HG03095 (cell line): Measurements from ENCODE around the gene POFUT1.

Experiments
- ATAC-seq: cut with Tn5 transposase; IDR thresholded peaks from one replicate; pipeline ENCODE4 v1.9.1; 2021; ENCODE audit warnings: moderate library complexity; ENCODE audit not compliant: unreplicated experiment

POFUT1 gene

GRCh38 chr20:32205843-32206759 is 1.6 kb upstream of the POFUT1 start:
- ATAC-seq = no peak

DNA sequence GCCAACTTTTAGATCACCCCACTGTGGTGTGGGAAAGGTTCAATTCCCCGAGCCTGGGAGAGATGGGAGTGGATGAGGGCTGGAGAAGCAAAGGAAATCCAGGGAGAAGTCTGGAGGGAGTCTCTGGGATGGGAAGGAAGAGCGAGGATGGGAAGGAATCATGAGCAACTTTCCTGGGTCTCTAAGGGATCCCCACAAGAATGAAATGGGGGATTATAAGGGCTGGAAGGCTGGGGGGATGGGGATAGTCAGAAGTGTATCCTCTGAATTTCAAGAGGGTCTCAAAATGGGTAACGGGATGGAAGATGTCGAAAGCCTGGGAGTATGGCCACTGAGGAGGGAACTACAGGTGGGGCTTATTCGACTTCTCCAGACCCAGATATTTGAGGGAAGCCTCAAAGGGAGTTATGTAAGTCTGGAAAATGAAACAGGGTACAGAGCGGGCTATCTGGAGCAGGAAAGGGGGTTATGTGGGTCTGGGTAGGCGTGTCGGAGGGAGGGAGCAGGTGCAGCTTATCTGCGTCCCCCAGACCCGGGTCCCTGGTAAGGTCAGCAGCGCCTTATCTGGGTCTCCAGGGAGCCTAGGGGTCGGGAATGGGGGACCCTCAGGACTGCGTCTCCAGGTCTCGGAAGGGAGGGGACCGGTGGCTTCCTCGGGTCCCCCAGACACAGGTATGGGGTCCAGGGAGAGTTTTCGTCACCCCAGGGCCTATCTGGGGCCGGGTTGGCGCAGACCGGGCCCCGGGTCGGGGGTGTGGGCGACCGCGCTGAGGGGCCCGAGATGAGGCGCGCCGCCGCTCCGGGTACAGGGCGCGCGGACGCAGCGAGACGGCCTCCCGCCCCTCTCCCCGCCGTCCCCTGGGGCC is 687 bp upstream of the POFUT1 start:
- ATAC-seq = peak; percentile 5

- no peak for ATAC-seq
Measured at GRCh38 chr20:32208499-32209154, 947 bp downstream of the POFUT1 start.

GRCh38 chr20:32209850-32210605 is 2.3 kb downstream of the POFUT1 start:
- no peak for ATAC-seq

- no peak for ATAC-seq
Measured at GRCh38 chr20:32213870-32214269, 6.2 kb downstream of the POFUT1 start.

DNA sequence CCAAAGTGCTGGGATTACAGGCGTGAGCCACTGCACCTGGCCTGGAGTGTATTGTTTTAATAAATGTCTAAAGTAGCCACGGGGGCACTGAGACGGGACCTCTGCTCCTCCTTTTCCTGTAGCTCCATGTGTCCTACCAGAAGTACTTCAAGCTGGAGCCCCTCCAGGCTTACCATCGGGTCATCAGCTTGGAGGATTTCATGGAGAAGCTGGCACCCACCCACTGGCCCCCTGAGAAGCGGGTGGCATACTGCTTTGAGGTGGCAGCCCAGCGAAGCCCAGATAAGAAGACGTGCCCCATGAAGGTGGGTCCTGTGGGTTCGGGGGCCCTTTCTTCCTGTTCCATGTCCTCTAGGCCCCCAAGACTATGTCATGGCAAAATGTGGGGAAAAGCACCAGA is 7.5 kb downstream of the POFUT1 start:
- ATAC-seq = no peak

GRCh38 chr20:32215729-32216128 is 8.0 kb downstream of the POFUT1 start:
- no peak for ATAC-seq

DNA sequence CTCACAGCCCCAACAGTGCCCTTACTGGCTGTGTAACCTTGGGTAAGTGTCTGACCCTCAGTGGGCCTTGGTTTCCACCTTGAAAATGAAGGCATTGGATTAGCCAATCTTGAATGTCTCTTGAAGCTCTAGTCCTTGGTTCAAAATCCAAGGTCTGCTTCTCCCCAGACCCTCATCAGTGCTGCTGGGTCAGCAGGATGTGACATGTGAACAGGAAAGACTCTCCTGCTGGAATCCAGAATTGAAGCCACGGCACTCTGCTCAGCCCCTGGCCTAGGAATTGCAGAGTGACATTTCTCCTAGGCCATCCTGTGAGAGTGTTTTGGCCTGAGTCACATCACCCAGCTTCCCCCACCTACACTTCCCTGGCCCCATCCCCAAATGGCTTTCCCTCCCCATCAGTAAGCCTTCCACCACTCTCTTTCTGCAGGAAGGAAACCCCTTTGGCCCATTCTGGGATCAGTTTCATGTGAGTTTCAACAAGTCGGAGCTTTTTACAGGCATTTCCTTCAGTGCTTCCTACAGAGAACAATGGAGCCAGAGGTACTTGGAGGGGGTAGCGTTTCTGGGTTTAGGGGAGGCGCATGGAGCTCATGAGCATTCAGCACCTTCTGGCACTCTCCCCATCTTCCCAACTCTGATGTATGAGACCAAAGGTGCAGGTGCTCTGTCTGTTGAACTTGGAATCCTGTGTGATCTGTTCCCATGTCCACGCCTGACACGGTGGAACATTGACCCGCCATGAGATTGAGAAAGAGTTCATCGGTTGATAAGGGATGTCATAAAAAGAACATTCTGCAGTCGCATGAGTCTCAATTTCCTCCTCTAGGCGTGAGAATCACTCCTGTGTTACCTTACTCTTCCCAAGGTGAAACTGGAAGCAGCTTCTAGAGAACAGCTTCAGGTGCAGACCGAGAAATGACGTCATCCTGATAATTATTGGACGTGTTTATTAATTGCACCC is 8.8 kb downstream of the POFUT1 start:
- no peak for ATAC-seq

- no peak for ATAC-seq
Measured at GRCh38 chr20:32218156-32218900, 10.6 kb downstream of the POFUT1 start.

DNA sequence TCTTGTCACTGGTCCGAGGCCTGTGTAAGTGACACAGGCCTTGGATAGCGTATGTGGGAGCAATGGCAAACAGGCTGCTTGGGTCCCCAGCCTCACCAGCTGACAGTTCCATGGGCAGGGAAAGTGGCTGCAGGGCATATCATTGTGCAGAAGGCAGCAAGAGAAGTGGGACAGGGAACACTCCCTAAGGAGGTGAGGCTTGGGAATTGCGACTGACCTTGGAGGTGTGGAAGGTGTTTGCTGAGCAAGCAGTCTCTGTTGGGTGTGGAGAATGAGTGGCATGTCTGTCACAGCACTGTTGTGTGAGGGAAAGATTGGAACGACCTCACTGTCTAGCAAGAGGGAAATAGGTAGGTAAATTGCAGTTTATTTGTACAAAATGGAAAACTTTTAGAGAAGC is 16.8 kb downstream of the POFUT1 start:
- ATAC-seq = no peak

- no peak for ATAC-seq
Measured at GRCh38 chr20:32226391-32226790, 18.7 kb downstream of the POFUT1 start.

DNA sequence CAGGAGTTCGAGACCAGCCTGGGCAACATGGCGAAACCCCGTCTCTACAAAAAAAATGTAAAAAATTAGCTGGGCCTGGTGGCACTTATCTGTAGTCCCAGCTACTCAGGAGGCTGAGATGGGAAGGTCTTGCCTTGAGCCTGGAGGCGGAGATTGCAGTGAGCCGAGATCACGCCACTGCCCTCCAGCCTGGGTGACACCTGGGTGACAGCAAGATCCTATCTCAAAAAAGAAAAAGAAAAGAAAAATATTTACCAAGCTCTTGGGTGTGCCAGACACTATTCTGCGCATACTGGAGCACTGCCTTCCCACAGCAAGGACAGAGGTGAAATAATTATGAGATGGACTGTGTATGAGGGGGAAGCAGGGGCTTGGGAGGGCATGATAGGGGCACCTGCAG is 19.6 kb downstream of the POFUT1 start:
- ATAC-seq = no peak

- no peak for ATAC-seq
Measured at GRCh38 chr20:32227744-32228688, 20.3 kb downstream of the POFUT1 start.

DNA sequence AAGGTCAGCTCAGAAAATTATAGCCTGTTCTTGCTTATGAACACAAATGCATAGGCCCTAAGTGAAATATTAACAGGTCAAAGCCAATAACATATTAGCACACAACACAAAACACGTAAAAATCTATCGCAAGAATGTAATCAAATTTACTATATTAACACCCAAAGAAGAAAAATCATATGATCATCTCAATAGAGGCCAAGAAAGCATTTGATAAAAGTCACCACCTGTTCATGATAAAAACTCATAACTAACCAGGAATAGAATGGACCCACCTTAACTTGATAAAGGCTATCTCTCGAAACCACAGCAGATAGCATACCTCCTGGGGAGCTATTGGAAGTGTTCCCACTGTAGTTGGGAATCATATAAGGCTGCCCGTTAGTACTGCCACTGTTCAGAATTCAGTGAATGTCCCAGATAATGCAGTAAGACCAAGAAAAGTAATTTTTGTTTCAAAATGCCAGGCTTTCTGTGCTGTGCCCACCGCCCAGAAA is 21.6 kb downstream of the POFUT1 start:
- no peak for ATAC-seq

GRCh38 chr20:32230707-32231106 is 23.0 kb downstream of the POFUT1 start:
- no peak for ATAC-seq

DNA sequence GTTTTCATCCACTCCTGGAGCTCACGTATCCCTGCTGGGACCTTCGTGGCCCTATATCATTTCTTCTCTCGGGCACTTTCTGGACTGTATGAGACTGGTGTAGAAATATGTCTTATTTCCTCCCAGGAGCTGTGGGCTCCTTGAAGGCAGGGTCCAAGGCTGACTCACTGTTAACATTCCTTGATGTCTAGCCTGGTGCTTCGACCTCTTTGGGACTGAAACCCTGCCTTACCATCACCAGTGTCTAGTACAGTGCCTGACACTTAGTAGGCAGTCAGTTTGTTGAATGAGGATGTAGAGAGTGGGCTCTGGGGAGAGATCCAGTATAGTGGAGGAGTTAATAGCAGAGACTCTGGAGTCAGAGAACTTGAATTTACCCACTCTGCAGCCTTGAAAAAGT is 23.6 kb downstream of the POFUT1 start:
- ATAC-seq = no peak

DNA sequence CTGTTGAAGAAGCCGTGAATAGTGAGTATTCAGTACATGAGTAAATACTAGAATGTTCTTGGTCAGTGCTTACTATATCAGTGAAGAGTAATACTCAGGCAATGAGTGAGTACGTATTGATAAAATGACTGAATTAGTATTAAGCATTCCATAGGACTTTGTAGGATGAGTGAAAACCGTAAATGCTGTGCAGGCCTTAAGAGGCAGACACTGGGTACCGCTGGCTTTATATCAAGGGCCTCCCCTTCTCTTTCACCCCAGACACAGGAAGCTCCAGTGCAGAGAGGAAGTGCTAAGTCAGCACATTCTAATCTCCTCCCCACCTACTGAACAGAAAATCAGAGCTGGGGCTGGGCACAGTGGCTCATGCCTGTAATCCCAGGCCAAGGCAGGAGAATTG is 24.2 kb downstream of the POFUT1 start:
- ATAC-seq = no peak
